HG03565 (cell line): ENCODE measurements around the gene GPRC5B.

ENCODE experiments used
- ATAC-seq: cut with Tn5 transposase; IDR thresholded peaks from one replicate; pipeline ENCODE4 v1.9.1; 2021; ENCODE audit warnings: mild to moderate bottlenecking, moderate library complexity; ENCODE audit not compliant: unreplicated experiment

Gene GPRC5B

GRCh38 chr16:19898166-19898565, 13.5 kb upstream of the GPRC5B start:
- no peak for ATAC-seq

DNA sequence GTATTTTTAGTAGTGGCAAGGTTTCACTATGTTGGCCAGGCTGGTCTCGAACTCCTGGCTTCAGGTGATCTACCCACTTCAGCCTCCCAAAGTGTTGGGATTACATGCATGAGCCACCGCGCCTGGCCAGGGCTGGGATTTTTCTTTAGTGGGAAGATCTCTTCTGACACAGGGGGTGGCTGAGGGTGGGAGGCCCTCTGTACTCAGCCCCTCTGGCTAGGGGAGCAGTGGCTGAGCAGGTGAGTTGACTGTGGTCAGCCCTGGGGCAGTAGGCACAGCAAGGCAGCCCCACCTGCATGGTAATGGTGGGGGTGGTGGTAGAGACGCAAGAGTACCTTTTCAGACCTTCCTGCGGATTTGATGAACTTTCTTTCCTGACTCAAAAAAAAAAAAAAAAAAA, 12.3 kb upstream of the GPRC5B start:
- no peak for ATAC-seq

DNA sequence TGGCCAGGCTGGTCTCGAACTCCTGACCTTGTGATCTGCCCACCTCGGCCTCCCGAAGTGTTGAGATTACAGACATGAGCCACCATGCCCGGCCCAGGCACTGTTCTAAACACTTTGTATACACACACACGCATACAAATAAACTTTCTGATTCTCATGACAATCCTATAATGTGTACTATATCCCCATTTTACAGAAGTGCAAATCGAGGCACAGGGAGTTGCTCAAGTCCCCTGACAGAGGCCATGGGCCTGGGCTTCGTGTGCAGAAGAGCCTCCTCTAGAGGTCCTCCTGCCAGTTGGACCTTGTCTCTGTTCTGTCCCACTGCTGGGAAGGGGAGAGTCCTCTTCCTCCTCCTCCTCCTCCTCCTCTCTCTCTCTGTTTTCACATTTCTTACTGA, 9.9 kb upstream of the GPRC5B start:
- ATAC-seq, result no peak

DNA sequence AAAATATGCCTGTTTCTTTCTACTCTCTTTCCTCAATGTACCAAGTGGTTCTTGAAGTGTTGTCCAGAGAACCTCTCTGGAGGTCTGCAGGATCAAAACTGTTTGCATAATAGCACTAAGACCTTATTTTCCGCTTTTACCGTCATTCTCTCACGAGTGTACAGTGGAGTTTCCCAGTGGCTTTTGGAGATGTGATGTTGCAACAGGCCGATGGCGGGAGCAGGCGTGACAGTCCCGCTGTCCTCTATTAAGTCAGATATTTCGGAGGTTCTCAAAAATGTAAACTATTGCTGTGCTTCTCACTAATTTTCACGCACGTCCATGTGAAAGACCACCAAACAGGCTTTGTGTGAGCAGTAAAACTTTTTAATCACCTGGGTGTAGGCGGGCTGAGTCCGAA, 8.3 kb upstream of the GPRC5B start:
- no peak for ATAC-seq

DNA sequence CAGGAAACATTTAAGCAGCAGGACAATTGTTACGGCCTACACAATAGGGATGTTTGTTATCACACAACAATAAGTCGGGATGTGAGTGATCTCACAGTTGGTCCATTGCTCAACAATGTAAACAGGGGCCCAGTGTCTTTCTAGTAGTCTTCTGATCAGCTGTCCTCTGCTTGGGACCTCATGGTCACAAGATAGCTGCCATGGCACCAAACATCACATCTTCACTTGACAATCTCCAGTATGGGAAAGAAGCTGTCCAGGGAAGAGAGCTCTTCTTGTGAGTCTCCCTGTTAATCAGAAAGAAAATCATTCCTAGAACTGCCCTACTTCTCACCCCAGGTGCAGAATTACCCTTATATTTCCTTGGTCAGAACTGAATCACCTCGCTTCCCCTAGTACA, 6.3 kb upstream of the GPRC5B start:
- ATAC-seq, result no peak

GRCh38 chr16:19888834-19889233, 4.2 kb upstream of the GPRC5B start:
- no peak for ATAC-seq

DNA sequence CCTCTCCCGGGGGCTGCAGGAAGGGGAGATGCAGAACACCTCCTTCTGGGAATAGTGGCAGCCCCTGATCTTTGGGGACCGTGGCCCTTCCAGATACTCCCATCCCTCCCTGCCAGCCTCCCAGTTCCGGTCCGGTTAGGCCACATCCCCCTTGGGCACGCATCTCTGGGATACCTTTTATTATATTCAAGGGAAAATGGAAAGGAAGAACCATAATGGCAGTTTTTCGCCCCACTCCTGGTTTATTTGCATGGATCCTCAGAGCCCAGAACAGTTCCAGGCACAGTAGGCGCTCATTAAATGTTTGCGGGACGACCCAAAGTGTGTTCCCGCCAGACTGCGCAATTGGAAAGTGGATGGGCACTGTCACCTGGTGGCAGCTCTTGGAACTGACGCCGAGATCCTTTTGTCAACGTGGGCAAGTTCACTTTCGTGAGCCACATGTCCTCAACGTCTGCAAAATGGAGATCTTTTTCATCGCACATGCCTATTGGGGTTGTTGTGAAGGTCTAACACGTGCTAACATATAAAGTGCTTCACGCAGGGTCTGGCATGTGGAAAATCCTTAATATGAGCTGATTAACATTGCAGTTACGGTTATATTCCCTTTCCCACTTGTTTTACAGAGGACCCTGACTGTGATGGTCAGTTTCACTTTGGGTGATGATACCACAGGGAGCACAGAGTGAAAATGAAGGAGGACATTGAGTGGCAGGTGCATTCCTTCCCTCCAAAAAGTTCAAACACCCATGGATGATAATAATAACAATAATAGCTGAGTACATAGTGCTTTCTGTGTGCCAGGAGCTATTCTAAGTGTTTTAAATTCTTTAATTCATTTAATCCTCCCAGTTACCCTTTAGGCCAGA, 1.7 kb upstream of the GPRC5B start:
- peak; percentile 50 for ATAC-seq

DNA sequence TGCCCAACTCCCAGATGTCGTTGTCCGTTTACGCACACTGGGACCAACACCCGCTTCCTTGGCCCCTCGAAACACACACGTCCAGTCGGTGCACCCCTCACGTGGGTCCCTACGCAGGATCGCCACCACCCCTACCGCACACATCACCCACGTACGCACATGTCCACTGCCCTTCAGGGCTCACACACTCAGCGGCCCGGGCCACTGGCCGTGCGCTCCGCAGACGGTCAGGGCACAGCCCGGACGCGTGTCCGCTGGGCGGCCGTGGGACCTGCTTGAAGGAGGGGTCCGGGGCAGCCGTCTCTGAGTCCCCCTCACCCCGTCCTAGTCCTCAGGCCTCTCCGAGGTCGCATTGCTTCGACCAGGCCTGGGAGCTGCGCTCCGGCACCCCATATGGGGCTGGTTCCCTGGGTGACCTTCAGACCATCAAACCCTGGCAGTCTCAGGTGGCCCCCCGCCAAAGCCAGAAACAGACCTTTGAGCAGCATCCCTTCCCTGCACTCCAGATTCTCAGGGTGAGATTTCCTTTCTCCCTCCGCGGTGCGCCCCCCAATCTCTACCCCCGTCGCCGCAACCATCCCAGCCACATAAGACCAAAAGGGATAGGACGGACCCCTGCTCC, 914 bp upstream of the GPRC5B start:
- no peak for ATAC-seq

- no peak for ATAC-seq
Measured at GRCh38 chr16:19883966-19884485, 622 bp downstream of the GPRC5B start.

GRCh38 chr16:19883296-19883965, 1.2 kb downstream of the GPRC5B start:
- ATAC-seq, result no peak

DNA sequence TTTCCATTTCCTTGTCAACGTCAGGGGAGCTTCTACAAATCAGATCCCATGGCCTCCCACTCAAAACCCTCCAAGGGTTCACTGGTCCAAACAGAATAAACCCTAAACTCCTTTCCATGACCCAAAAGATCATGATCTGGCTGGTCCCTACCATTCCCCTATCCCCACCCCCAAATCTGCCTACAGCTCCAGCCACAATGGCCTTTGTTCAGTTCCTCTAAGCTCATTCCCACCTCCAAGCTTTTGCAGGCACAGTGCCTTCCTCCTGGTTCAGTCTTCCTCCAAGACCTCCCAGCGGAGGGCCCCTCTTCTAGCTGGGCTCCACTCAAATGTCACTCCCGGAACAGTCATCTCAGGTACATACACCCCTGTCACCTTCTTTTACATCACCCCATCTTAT, 2.0 kb downstream of the GPRC5B start:
- no peak for ATAC-seq

GRCh38 chr16:19882186-19882585, 2.5 kb downstream of the GPRC5B start:
- no peak for ATAC-seq

GRCh38 chr16:19881783-19882182, 2.9 kb downstream of the GPRC5B start:
- no peak for ATAC-seq

- no peak for ATAC-seq
Measured at GRCh38 chr16:19881028-19881427, 3.6 kb downstream of the GPRC5B start.

- ATAC-seq, result no peak
Measured at GRCh38 chr16:19879241-19879792, 5.3 kb downstream of the GPRC5B start.

GRCh38 chr16:19878757-19879156, 5.9 kb downstream of the GPRC5B start:
- ATAC-seq, result no peak

DNA sequence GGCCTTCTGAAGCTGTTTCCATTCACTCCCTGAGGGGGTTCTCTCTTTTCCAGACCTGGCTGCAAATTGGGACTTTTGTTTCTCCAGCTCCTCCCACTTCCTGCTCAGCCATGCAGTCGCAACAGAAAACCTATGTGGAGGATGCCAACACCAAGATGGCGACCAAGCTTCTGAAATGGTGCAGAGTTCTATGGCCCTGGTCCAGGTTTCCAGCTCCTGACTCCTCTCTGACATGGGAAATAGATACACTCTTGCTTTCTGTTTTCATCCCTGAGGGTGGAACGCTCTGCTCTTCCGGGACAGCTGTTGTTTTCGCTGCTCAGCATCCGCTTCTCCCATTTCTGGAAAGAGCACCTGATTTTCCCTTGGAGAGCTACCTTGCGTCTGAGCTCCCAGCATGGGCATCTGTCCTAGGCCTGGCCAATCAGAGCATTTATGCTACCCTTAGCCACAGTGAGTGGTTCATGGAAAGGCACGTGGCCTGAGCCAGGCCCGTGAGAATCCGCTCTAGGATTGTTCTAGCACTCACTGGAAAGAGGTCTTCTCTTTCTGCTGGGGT, 8.1 kb downstream of the GPRC5B start:
- no peak for ATAC-seq

- ATAC-seq, result no peak
Measured at GRCh38 chr16:19875900-19876299, 8.7 kb downstream of the GPRC5B start.

DNA sequence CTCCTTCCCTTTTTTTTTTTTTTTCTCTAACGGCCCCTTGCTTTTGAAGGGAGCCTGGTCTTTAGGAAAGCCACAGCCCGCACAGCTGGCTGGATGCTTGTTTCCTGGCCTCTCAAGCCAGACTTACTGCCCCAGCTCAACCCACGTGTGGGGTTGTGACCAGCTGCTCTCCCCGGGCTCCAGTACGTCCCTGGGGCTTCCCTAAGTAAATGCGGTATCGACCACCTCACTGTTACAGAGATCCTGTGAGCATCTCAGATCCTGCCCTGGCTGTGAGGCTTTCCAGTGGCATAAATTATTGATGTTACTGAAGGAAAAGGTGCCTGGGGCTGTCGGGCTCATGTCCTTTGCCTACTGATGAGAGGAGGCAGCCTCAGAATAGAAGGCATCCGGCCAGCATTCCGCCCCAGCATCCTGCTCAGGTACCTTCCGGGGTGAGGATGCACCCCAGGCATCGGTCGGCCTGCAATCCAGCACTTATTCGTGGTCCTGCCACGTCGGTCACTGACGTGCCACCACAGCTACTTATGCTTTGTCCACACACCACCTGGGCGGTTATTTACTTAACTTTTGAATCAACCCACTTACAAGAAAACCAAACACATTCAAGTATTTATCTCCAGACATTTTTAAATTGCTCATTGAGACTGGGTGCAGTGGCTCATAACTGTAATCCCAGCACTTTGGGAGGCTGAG, 9.6 kb downstream of the GPRC5B start:
- no peak for ATAC-seq

DNA sequence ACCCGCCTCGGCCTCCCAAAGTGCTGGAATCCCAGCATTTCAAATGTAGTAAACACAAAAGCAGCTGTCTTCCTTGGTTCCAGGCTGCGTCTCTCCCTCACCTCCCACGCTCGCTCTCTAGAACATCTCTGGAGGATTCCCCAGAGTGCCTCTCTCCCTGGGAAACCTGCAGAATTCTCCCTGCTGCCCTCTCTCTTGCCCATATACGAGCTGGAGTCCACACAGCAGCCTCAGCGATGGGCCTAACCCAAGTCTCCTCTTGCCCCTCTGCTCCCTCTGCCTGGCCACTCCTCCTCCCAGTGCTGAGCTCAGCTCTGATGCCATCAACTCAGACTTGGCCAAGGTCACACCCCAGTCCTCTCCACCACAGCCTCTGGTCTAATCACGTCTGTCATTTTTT, 10.6 kb downstream of the GPRC5B start:
- no peak for ATAC-seq

DNA sequence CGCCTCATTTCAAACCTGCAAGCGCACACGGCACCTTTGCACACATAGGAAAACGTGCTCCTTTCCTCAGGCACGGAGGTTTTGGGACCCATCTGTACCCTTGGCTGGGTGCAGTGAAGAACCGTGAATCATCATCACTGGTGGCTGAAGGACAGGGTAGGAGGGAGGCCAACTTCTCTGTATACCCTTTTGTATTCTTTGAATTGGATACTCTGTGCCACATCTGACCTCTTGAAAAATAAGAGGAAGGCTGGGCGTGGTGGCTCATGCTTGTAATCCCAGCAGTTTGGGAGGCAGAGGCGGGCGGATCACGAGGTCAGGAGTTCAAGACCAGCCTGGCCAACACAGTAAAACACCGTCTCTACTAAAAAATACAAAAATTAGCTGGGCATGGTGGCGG, 11.7 kb downstream of the GPRC5B start:
- ATAC-seq, result no peak
